ENCODE results near the gene PSENEN.

- TF ChIP-seq EZH2 (IDR thresholded peaks at IDR 0.05) (no peak), POLR2AphosphoS5 (IDR thresholded peaks at IDR 0.05; ENCODE audit: borderline replicate concordance, low read depth, low read length) (no peak), FOXP2 (optimal IDR thresholded peaks at IDR 0.05; ENCODE audit: control extremely low read depth, extremely low read length, insufficient read depth) (no peak)
Measured at GRCh38 chr19:35743640-35744429, 1.6 kb upstream of the PSENEN start.

Measured in SK-N-MC (cell line).